Skin epidermis (tissue), 12 donors: Measurements from ENCODE around the gene PEX14.
A peak's percentile ranks its signal among the peaks of the same experiment; 100 is the strongest.

Source experiments
- H3K27ac ChIP-seq, 21 experiments: fragments of 200-600 bp; sonication (generic) in 11 of 21; one replicate each; pipeline ENCODE4 v1.5.0; 2020; ENCODE audit warnings: mild to moderate bottlenecking in 3 of 21, inconsistent platforms in 2 of 21, moderate library complexity in 2 of 21
- H3K4me3 ChIP-seq, 7 experiments: fragments of 200-600 bp; sonication (generic) in 2 of 7; one replicate each; pipeline ENCODE4 v1.5.0; 2020; ENCODE audit warnings: inconsistent platforms in 2 of 7, mild to moderate bottlenecking in 2 of 7, moderate library complexity in 1 of 7

The PEX14 gene

DNA sequence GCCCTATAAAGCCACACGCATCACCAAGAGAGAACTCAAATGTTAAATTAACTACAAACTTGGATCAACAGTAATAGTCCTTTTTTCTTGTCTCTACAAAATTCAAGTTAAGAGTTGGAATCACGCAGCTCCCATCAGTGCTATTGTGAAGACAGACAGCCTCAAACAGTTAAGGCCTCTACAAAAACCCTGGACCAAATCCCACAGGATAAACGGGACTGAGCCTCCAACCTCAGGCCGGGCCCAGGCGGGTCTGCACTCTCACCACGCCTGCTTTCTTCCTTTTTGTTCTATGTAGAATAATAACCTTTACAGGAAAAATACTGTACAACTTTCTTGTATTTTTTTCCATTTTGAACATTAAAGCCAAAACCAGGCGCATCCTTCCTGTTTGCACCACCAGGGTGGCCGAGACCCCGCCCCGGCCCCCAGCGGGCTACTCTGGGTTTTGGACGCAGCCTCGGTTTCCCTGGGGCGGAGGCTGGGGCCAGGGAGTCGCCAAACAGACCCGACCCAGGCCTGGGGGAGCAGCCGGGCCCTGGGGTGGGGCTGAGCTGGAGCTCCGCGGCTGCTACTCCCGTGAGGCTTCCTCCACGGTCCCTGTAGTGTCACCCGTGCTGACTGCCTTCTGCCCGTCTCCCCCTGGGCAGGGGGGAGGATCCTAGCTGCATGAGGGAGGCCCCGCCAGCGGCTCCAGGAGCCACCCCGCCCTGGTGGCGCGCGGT is 163.2 kb downstream of the PEX14 start:
- Histone ChIP-seq H3K4me3 (no peak overlapping the region), H3K27ac (peak overlapping the region in 9 of 21 experiments; percentile 41 to 75 (median 57))

DNA sequence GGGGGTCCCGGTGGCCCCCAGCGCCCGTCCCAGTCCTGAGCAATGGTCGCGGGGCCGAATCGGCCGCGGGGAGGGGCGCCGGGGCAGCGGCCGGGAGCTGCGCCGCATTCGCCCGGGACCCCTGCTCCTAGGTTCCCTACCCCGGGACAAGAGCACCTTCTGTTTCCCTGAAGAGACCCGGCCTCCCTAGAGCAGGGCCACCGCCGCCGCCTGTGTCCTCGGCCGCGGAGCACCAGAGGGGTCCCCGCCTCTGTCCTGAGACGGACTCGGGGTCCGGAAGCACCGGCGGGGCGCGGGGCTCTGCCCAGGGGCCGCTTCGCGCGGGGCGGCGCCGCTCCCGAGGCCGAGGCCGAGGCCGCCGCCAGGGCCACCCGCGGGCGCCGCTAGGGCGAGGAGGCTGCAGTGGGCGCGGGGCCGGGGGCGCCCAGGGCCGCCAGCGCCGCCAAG is 163.8 kb downstream of the PEX14 start:
- peak overlapping the region in 9 of 21 experiments; percentile 32 to 75 (median 57) for H3K27ac ChIP-seq
- no peak overlapping the region for H3K4me3 ChIP-seq

DNA sequence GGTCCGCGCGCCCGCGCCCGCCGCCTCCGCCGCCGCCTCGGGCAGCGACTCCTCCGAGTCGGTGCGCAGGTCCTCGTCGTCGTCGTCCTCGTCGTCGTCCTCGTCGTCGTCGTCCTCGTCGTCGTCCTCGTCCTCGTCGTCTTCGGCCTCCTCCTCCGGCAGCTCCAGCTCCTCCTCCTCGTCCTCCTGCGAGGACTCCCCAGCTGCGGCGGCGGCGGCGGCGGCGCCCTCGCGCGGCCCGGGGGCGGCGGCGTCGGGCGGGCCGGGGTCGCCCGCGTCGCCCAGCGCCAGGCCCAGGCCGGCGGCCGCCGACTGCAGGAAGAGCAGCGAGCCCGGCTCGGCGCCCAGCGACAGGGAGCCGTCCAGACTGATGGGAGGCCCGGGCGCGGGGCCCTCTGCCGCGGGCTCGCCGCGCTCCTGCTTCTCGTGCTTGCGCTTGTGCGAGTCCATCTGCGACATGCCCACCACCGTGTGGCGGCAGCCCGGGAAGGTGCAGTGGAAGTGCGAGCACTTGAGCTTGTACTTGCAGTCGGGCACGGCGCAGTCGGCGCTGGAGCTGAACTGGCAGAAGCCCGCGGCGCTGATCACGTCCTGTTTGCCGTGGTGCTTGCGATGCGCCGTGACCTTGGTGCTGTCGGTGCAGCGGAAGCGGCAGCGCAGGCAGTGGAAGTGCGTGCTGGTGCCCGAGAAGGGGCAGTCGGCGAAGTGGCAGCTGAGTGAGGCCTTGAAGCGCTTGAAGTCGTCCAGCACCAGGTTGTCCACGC is 164.4 kb downstream of the PEX14 start:
- Histone ChIP-seq H3K27ac (no peak overlapping the region), H3K4me3 (no peak overlapping the region)

DNA sequence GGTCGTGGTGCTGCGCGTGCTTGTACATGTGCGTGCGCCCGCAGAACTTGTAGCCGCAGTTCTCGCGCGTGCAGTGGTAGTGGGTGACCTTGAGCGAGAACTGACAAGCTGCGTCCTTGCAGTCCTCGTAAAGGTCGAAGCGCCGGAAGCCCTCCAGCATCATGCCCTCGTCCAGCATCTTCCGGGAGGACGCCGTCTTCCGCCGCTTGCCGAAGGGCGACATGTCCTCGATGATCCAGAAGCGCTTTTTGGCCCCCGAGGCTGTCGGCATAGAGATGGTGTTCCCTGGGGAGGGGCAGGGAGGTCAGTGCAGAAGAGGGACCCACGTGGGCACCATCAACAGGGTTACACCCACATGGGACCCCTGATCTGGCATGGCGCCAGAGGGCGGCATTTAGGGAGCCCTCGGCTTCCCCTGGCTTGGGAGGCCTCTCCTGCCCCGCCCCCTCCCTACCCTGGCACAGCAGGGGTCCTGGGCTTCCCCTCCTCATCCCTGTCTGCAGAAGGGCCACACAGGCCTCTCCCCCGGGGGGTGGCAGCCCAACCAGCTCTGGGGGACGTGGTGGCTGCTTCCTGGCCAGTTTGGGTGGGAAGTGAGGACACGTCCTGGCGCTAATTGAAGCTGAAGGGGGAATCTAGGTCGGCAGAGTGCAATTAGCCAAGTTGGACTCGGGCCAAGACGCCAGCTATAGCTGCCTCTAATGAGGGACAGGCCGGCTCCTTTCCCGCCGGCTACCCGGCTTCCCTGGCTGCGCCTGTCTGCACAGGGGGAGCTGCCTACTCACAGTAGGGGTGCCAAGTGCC is 165.2 kb downstream of the PEX14 start:
- peak overlapping the region in 11 of 21 experiments; percentile 3 to 74 (median 52) for H3K27ac ChIP-seq
- H3K4me3 ChIP-seq = no peak overlapping the region

DNA sequence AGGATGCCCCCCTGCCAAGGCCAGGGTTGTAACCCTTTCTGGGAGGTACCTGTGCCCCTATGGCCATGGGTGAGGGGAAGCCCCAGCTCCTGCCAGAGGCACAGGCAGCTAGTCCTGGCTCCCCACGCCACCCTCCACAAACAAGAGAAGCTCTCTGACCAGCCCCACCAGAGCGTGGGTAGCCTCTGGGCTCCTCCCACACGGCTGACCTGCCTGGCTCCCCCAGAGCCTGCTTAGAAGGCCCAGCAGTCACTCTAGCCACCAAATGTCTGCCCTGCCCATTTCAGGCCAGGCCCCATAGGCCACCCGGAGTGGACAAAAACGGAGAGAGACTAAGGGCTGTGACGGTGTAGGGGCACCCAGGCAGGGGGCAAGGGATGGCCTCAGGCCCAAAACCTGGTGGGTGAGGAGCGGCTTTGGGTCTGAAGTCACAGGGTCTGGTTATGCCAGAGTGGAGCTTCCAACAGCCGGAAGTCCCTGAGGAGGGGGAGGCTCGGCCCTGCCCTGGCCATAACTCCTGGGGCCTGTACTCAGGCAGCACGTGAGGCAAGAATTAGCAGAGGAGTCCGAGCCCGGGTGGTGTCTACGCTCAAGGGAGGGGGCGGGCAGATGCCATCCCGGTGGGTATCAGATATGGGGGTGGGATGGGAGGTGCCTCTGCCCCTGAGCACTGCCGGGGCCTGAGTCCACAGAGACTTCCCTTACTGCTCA is 166.2 kb downstream of the PEX14 start:
- peak overlapping the region in 12 of 21 experiments; percentile 3 to 74 (median 48) for H3K27ac ChIP-seq
- no peak overlapping the region for H3K4me3 ChIP-seq

DNA sequence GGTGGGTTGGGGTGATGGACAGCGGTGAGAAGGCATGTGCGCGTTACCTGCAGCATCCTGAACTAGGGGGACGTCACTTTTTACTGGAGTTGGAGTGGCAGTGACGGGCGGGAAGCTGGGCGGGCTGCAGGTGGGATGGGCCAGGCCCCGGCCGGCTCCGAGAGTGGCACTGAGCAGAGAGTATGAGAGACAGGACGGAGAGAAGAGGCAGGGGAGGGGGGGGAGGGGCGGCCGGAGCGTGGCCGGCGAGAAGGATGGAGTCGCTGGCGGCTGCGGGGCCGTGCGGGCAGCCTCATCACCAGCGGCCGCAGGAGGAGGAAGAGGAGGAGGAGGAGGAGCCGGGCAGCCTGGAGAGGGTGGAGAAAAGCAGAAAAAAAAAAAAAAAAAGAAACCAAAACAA is 167.2 kb downstream of the PEX14 start:
- H3K27ac ChIP-seq = peak overlapping the region in 1 of 21 experiments; percentile 74
- no peak overlapping the region for H3K4me3 ChIP-seq

DNA sequence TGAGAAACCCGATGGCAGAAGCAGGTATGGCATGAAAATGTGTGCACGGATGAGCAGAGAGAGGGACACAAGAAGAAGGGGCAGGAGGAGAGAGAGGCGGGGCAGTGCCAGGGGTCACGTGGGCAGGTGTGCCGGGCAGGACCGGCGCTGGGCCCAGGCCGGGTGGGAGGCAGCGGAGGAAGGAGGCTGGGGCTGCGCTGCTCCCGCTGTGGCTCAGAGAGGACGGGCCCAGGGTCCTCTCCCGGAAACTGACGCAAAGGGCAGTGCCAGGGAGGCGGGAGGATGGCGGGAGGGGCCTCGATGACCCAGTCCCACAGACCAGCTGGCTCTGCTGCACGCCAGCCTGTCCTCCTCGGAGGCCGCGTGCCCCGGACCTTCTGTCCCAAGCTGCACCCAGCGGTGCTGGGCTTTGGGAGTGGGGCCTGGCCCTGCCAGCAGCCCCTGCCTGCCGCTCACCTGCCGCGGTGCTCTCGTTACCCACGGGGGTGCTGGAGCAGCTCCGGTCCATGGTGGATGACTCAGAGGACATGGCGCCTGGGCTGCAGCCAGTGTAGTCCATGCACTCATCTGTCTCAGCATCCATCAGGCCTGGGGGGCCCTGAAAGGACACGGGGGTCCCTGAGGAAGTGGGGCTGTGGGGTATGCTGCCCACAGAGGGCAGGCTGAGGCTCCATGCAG is 167.8 kb downstream of the PEX14 start:
- no peak overlapping the region for H3K4me3 ChIP-seq
- H3K27ac ChIP-seq = no peak overlapping the region

DNA sequence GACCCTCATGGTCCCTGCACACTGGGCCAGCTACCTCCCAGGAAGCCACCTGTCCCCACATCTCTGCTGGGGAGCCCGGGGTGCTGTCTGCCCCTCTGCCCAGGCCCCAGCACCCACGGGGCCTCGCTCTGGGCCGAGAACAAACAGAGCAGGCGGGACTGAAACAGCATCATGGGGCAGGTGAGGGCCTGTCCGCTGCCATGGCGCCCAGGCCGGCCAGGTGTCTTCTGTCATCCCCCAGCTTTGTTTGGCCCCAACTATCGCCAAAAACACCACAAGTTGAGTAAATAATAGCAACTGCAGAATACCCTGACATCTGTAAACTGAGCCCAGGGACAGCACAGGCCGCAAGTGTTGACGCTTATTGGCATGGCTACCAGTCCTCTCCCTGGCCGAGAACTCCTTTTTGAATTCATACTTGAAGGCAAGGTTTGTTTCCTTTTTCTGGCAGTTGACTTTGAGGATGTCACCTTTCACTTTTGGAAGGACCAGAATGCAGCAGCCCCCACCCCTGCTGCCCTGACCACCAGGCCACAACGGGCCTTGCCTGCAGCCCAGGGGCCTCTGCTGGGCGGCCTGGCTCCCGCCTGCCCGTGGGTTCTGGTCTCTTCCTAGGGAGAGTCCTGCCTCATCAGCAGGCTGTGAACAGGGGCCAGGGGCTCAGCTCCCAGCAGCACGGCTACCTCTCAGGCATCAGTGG is 169.0 kb downstream of the PEX14 start:
- H3K27ac ChIP-seq = peak overlapping the region in 12 of 21 experiments; percentile 1 to 67 (median 44)
- no peak overlapping the region for H3K4me3 ChIP-seq

DNA sequence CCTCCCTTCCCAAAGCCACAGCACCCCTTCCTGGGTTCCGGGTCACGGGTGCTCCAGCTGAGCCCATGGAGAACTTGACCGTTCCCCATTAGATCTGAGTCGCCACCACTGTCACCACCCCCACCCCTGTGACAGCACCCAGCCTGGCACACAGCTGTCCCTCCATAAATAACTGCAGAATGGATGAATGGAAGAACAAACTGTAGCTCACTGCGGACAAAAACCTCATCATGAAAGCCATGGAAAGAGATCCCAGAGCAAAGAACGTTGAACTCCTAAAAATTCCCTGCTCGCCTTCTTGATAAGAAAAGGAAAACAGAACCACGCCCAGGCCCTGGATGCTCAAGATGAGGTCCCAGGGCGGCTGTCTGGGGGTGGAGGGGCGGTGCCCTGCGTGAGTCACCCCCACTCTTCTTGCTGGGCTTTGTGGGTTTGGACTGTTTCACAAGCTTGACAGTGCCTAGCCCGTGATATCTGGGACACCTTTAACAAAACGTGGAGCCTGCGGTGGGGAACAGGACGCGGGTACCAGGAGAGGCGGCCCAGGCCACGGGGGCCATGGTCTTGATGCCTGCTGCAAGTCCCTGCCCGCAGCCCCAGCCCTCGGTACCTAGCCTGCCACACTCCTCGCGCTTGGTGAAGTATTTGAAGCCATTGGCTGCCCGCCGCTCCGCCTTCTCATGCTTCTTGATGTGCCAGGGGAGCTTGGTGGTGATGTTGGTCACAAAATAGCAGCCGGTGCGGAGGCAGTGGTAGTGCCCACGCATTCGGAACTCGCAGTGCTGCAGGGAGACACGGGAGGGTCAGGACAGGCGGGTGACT is 169.8 kb downstream of the PEX14 start:
- Histone ChIP-seq H3K4me3 (no peak overlapping the region), H3K27ac (peak overlapping the region in 14 of 21 experiments; percentile 26 to 69 (median 55))

DNA sequence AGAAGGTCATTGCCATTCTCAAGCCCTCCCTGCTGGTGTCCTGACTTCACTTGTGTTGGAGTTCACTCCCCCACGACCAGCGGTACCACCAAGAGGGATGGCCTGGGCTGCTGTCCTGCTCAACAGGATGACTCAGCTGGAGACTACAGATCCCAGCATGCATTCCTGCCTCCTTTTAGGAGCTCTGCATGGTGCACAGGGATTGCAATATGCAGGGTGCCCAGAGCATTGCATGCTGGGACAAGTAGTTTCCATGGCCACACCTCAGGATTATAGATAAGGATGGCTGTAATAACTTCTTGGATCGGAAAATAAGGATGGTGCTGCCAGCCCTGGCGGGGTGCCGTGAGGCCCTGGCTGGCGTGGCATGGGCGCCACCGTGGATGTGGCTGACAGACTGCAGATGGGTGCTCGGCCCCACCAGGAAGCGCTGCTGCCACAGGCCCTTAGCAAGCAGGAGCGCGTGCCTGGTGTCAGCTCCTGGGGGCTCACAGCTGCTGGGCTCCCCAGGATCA is 171.7 kb downstream of the PEX14 start:
- peak overlapping the region in 5 of 21 experiments; percentile 9 to 65 (median 26) for H3K27ac ChIP-seq

DNA sequence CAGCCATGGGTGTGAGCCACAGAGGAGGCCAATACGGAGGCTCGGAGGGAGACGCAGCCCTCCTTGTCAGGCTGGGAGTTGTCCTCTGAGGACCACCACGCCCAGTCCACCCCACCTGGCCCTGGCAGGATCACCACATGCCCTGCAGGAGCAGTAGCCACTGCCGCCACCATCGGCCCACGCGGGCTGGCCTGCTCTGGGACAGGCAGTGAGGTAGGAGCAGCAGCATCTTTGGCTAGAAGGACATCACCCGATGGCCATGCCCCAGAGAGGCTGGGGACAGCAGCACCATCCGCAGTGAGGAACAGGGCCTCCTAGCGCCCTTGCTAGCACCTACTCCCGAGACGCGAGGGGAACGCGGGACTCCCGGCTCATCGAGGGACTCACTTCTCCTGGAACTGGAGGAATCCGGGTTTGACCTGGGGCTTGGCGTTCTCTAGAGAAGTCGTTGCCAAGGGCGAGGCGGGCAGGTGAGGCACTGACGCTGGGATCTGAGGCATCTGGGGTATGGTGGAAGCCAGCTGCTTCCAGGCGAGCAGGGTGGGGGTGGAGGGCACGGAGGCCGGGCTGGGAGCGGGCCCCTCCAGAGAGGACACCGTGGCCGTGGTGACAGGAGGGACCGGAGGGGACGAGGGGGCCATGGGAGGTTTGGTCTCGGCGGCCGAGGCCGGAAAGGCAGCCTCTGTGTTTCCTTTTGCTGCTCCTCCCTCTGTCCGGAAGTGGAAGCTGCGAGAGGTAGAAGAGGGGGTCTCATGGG is 172.8 kb downstream of the PEX14 start:
- no peak overlapping the region for H3K4me3 ChIP-seq
- H3K27ac ChIP-seq = peak overlapping the region in 10 of 21 experiments; percentile 2 to 69 (median 44)

More for the DNA sequence above, 171.7 kb downstream of the PEX14 start:
- no peak overlapping the region for H3K4me3 ChIP-seq

DNA sequence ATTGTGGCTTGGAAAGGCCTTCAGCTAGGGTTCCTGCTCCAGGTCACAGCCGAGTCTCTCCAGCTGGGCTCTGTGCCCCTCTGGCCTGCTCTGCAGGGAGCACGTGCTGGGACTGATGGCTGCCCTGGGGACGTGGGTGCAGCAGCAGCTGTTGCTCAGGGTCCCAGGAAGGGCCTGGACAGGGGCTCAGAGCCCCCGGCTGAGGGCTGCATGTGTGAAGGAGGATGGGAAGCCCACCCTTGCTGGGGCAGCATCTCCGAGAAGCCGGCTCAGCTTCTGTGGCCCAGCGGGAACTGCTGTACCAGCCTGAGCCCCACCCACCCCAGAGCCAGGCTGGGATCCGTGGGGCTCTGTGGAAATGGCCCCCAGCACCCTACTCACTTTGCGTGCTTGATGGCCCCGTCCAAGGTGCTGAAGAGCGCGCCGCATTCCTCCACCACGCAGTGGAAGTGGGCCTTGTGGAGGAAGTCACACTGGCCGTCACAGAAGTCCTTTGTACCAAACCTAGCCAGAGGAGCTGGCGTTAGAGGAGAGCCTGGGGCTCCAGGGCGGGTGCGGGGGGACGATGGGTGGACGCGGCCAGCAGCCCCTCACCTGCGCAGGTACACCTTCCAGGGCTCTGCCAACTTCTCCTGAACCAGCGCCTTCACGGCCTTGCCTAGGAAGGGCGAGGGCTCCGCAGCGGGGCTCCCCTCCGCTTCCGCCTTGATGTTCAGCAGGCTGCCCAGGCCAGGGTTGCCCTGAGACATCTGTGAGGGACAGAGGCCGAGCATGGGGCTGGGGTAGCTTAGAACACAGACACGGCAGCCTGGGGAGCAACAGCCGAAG is 174.2 kb downstream of the PEX14 start:
- peak overlapping the region in 2 of 21 experiments; percentile 65 to 69 for H3K27ac ChIP-seq
- H3K4me3 ChIP-seq = no peak overlapping the region

DNA sequence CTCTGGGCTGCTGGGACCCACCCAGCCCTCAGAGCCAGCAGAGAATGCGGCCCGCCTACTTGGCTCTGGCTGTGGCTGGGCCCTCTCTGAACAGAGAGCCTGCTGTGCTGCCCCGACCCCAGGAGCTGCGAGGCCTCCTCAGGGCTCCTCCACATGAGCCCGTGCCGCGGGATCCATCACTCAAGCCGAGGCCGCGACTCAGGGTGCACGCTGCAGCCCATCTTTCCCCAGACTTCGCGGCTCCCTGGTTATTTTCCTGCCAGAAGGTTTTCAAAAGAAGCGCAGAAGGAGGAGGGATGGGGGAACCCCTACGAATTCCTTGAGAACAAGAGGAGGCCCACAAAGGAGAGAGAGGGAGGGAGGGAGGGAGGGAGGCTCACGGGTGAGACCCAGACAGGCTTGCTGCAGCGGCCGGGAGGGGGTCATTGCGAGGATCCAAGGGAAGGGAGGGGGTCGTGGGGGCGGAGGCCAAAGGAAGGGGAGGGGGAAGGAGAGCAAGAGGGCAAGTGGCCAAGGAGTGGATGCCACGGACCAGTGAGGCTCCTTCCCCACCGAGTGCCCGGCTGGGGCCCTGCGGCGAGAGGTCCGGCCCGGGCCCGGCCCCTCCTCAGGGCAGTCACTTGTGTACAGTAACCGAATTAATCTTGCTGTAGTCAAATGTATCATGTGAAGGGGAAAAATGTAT is 174.9 kb downstream of the PEX14 start:
- Histone ChIP-seq H3K4me3 (no peak overlapping the region), H3K27ac (no peak overlapping the region)

DNA sequence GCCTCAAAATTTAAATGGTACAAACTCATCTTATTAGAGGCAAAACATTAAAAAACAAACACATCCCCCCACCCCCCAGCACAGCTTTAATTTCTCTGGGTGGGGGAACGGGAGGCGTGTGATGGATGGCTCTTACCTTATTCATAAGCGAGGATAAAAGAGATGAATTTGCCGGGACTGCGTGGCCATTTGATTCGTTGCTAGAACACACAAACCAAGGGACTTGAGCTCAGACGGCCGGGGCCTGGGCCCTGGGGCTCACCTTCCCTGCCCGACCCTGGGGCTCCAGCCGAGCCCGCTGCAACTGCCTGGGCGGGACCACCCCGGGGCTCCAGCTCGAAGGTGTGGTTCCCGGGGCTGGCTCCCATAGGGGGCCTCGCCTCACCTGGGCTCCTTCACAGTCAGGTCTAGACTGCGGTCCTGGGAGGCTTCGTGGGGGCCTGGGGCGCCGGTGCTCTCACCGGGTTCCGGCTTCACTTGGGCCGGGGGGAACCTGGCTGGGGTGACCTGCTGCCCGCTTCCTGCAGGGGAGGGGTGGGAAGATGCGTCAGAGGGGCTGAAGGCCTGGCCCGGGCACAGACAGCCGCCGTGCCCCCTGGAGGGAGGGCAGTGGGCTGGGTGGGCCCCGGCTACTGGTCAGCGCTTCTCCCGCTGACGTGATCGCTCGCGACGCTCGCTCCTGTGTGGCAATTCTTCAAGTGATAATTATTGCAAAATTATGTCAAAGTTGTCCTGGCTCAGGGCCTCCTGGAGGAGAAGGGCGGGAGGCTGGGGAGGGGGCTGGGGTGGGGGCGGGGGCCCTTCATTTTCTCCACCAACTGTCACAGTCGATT is 176.0 kb downstream of the PEX14 start:
- Histone ChIP-seq H3K27ac (peak overlapping the region in 2 of 21 experiments; percentile 12 to 21), H3K4me3 (no peak overlapping the region)
